Spleen (tissue), 7 donors: ENCODE measurements around the gene CDC5L.

Experiments used
- POLR2A ChIP-seq, 3 donors: fragments of 450-650 bp; IDR thresholded peaks; one replicate each; pipeline ENCODE4 v1.5.1; 2017; ENCODE audit warnings: antibody characterized with exemption in 3 of 3, mild to moderate bottlenecking in 1 of 3
- TF ChIP-seq, protein P1 (sequence below), 11 experiments: fragments of 200-600 bp in 7 of 11; fragments of 450-650 bp in 4 of 11; sonication (generic) in 4 of 11; IDR thresholded peaks in 8 of 11; conservative IDR thresholded peaks in 3 of 11; 1 replicate in 7 of 11; 2 replicates in 4 of 11; pipeline versions ENCODE4 v1.4.0 to v1.8.0; 2016 to 2021; ENCODE audit warnings: antibody characterized with exemption in 11 of 11, inconsistent platforms in 4 of 11, mild to moderate bottlenecking in 1 of 11
- donor health status: DM: no; HTN: no; CAD: no; lungs with moderate emphysema.
- donor health status: DM: no; HTN: no; CAD: no.
- donor health status: DM: no; HTN: no; CAD: no.

DNA sequence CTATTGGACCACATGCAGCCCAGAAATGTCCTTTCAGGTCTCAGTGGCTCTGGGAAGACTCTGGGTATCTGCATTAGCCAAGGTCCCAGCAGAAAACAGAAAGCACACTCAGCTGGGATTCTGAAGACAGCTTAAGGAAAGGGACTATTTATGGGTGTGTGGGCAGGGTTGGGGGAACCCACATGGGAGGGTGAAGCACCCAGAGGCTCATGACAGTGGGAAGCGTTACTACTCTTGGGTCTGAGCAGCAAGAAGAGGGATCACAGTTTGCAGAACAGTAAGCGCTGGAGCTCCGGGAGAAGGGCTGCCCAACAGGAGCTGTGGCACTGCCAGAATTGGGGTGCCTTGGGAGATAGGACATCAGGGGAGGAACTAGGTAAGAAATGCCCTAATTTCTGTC lies 12.4 kb upstream of the CDC5L start:
- TF ChIP-seq, protein P1, sequence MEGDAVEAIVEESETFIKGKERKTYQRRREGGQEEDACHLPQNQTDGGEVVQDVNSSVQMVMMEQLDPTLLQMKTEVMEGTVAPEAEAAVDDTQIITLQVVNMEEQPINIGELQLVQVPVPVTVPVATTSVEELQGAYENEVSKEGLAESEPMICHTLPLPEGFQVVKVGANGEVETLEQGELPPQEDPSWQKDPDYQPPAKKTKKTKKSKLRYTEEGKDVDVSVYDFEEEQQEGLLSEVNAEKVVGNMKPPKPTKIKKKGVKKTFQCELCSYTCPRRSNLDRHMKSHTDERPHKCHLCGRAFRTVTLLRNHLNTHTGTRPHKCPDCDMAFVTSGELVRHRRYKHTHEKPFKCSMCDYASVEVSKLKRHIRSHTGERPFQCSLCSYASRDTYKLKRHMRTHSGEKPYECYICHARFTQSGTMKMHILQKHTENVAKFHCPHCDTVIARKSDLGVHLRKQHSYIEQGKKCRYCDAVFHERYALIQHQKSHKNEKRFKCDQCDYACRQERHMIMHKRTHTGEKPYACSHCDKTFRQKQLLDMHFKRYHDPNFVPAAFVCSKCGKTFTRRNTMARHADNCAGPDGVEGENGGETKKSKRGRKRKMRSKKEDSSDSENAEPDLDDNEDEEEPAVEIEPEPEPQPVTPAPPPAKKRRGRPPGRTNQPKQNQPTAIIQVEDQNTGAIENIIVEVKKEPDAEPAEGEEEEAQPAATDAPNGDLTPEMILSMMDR (IDR thresholded peaks at IDR 0.05 in 8 of 11, conservative IDR thresholded peaks at IDR 0.05 in 3 of 11) = no peak
- TF ChIP-seq POLR2A (IDR thresholded peaks at IDR 0.05) = no peak
